ENCODE data around the gene ITGB5.

Gene ITGB5

DNA sequence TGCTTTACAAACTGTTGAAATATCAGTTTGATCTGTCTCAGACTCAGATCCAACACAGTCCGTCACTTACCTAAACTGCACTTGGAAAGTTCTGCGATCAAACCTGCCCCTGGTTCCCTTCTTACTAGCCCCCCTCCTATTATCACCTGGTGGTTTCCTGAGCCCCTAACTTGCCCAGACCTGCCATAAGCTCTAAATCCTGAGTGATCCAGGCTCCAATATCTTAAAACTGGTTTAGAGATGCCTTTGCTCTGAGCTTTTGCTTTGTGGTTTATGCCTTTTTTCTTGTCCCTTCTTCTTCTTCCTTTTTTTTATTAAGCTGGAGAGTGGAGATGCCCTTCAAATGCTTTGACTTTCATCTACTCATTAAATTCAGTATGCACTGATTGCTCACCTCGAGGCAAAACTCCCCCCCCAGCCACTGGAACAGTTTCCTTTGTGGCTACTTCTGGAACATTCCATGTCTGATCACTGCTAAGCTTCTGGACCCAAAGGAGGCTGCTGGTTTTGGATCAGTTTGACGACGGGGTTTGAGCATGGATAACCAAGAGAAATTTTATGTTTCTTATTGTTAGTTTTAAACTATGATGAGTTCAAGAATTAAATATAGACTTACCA, 3.5 kb upstream of the ITGB5 start:
- DNase-seq = no peak

DNA sequence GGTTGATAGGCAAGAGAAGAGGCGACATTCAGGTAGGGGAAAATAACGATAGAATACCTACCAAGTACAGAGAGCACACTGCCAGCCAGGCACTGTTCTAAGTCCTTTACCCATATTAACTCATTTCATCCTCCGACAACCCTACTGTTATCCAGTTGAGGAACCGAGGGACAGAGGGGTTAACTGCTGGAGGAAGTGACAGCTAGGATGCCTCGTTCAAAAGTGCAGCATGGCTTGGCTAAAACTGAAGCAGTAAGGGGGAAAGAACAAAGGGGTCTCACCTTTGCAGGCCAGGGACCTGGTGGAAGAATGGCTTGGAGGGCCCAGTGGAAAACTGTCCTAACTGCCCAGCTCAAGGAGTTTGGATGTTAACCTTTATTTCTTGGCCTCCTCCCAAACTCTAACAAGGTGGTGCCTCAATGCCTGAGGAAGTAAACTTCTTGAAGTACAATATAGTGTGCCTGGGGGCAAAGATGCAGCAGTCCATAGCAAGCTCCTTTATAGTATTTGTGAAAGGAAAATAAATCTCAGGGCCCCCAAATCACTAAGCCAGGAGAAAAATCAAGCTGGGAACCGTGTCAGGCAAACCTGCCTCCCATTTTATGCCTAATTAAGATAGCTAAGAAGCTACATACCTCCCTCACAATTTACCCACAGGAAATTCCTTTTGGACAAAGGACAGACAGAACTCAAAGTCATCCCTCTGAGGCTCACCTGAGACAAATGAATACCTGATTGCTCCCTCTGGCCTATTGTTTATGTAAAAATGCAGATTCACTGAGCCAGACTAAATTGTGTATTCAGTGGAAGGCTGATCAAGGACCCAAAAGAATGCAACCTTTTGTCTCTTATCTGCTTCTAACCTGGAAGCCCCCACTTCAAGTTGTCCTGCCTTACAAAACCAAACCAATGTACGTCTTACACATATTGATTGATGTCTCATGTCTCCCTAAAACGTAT, 1.6 kb upstream of the ITGB5 start:
- no peak for DNase-seq

GRCh38 chr3:124887932-124888298, 750 bp upstream of the ITGB5 start:
- no peak for DNase-seq

GRCh38 chr3:124886168-124887056, 753 bp downstream of the ITGB5 start:
- peak; percentile 15 for DNase-seq

DNA sequence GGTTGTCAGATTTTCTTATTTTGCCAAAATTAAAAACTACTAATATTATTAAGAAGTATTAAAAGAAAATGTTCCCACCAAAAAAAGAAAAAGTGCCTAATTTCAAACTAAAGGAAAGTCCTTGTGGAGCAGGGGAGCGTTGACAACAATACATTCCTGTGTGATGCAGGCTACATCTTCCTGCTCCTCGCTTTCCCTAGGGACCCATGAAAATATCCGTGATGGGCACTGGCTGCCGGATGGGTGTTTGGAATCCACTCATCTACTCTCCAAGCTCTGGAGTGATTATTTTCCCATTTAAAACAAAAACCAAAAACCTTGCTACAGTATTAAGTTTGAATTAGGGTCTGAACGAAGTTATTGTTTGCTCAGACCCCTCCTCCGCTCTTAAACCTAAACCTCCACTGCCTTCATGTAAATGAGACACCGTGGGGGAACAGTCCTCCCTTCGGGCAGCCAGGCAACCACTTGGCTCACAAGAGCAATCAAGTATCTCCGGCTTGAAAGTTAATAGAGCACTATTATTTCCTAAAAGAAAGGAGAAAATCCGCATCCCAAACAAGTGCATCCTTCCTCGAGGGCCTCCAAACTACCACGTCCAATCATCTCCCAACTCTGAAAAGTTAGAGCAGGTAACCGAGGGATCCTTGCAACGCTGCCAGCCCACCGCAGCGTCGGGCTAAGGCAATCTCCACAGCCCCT, 1.5 kb downstream of the ITGB5 start:
- no peak for DNase-seq

DNA sequence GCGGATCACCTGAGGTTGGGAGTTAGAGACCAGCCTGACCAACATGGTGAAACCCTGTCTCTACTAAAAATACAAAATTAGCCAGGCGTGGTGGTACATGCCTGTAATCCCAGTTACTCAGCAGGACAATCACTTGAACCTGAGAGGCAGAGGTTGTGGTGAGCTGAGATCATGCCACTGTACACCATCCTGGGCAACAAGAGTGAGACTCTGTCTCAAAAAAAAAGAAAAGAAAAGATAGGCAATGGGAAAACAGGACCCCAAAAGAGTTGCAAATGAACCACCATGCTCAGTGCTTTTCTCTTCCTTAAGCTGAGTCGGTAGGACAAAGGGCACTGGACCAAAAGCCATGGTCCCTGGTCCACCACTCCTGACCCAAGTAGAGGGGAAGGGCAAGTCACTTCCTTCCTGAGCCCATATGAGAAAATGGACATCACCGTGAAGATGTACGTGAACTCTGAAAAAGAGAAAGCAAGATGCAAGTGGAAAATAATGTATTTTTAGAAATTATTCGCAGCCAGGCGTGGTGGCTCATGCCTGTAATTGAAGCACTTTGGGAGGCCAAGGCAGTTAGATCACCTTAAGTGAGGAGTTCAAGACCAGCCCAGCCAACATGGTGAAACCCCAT, 2.6 kb downstream of the ITGB5 start:
- DNase-seq = no peak

- DNase-seq = no peak
Measured at GRCh38 chr3:124883766-124884473, 3.2 kb downstream of the ITGB5 start.

- DNase-seq = no peak
Measured at GRCh38 chr3:124882816-124883747, 4.1 kb downstream of the ITGB5 start.

DNA sequence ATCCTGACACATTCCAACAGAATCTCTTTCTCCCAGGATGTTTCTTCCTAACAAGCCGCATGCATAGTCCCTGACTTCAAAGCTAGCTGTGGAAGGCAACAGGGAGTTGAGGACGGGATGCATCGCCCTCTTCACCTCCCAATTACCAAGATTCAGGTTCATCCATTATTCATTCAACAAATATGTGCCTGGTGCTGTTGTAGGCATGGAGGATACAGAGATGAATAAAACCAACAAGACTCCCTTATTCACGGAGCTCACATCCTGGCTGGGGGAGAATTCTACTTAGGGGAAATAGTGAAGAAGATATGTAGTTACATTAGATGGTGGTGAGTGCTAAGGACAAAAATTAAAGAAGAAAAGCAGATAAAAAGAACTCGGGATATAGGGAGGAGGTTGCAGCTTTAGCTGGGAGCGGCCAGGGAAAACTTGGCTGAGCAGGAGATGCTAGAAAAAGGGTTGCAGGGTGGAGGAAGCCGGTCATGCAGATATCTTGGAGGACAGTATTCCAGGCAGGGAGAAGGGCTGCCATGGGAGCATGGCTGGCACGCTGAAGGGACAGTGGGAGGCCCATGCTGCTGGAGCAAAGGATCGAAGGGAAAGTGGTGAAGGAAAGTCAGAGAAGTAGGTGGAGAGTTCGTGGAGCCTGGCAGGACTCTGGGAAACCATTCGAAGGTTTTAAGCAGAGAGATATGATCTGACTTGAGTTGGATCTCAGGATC, 5.0 kb downstream of the ITGB5 start:
- no peak for DNase-seq

- no peak for DNase-seq
Measured at GRCh38 chr3:124879337-124879680, 7.9 kb downstream of the ITGB5 start.

GRCh38 chr3:124878561-124879336, 8.4 kb downstream of the ITGB5 start:
- no peak for DNase-seq

DNA sequence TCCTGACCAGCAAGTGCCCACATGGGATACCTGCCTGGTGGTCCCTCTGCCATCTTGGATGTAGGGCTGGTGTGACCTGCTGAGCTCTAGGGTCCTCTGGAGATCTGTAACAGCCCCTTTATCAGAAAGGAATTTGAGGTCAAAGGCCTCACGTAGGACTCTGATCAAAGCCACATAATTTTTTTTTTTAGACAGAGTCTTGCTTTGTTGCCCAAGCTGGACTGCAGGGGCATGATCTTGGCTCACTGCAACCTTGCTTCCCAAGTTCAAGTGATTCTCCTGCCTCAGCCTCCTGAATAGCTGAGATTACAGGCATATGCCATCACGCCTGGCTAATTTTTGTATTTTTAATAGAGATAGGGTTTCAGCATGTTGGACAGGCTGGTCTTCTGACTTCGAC, 9.5 kb downstream of the ITGB5 start:
- DNase-seq = no peak

DNA sequence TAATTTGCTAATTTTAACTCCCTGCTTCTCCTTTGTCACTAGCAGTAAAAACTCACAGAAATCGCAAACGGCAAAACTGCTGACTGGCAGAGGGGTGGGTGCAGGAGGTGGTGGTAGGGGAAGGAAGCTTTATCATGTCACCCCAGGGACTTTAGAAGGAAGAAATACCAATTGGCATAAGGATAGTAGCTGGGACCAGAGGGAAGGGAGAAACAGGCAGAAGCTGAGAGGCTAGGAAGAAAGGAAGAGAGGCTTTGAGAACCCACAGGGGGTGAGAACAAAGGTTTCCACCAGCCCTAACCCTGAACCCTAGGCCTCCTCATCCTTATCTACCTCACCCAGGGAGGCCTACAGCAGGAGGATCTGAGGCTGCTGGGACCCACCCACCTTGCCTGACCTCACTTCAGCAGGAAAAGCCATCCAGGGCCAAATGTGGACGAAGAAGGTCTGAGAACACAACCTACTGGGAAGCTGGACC, 10.7 kb downstream of the ITGB5 start:
- DNase-seq = no peak

GRCh38 chr3:124873226-124873625, 13.9 kb downstream of the ITGB5 start:
- no peak for DNase-seq

- no peak for DNase-seq
Measured at GRCh38 chr3:124867511-124867910, 19.7 kb downstream of the ITGB5 start.

- no peak for DNase-seq
Measured at GRCh38 chr3:124862006-124862405, 25.2 kb downstream of the ITGB5 start.

DNA sequence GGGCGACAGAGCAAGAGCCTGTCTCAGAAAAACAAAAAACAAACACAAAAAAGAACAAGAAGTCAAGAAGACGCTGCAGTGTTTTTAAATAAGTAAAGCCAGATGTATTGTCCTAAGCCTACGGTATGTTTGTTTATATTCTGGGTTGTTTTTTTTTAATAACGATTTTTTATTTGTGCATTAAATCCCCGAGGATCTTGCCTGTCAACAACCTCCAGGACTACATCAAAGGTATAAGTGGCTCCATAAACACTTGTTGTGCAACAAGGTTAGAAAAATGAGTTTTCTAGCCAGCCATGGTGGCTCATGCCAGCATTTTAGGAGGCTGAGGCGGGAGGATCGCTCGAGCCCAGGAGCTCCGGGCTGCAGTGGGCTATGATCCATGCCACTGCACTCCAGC, 26.1 kb downstream of the ITGB5 start:
- no peak for DNase-seq

DNA sequence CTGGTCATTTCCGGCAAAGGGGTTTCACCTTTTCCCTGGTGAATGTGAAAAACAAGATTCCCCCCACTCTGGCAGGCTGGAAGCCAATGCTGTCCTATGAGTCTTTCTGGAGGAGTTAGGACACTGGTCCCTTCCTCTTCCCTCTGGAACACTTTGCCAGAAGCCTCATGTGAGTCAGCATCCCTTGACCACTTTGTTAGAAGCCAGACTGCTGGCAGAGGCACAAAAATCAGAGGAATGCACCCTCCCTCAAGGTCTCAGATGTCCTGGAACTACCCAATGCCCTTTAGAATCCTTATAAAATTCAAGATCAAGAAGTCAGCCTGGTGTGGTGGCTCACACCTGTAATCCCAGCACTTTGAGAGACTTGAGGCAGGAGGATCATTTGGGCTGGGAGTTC, 26.6 kb downstream of the ITGB5 start:
- no peak for DNase-seq

DNA sequence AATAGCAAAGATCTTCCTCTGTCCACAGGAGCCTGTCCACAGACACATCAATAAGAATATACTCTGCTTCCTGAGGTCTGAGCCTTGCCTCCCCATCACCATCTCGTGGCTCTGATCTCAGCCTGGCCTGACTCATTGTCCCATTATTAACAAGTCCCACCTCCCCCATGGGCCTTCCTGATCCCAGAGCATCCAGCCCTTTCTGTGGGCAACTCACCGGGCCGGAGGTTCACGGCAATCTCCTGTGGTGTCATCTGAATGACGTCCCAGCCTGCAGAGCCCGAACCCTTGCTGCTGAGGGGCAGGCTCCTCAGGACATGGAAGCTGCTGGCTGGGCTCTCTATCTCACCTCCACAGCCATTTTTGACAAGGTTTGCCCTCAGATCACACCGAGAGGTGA, 28.1 kb downstream of the ITGB5 start:
- no peak for DNase-seq
